NCI-H446 (cell line): Measurements from ENCODE around the gene DLGAP4.
"Not testable (repeated sequence)": the region's sequence is repeated elsewhere in the genome, so short reads cannot be mapped to it uniquely, and the experiment has no call there.

Source experiments
- DNase-seq, 2 experiments: peaks; one replicate each; lab custom pipeline; 2025; lab: John Stamatoyannopoulos, UW

Gene DLGAP4

GRCh38 chr20:36355469-36356171 is 49.5 kb downstream of the DLGAP4 start:
- DNase-seq, result peak in 1 of 2 experiments; percentile 13

- DNase-seq, result no peak
Measured at GRCh38 chr20:36359668-36360406, 53.7 kb downstream of the DLGAP4 start.

GRCh38 chr20:36360429-36360828 is 54.3 kb downstream of the DLGAP4 start:
- no peak for DNase-seq

GRCh38 chr20:36361406-36361805 is 55.3 kb downstream of the DLGAP4 start:
- DNase-seq, result no peak

- DNase-seq, result no peak
Measured at GRCh38 chr20:36362261-36362660, 56.1 kb downstream of the DLGAP4 start.

- no peak for DNase-seq
Measured at GRCh38 chr20:36362978-36363713, 57.0 kb downstream of the DLGAP4 start.

- DNase-seq, result no peak
Measured at GRCh38 chr20:36364506-36364905, 58.4 kb downstream of the DLGAP4 start.

GRCh38 chr20:36366623-36367369 is 60.7 kb downstream of the DLGAP4 start:
- DNase-seq, result no peak

- DNase-seq, result no peak
Measured at GRCh38 chr20:36367370-36367745, 61.2 kb downstream of the DLGAP4 start.

- DNase-seq, result no peak
Measured at GRCh38 chr20:36367907-36368799, 62.0 kb downstream of the DLGAP4 start.

GRCh38 chr20:36368869-36369268 is 62.7 kb downstream of the DLGAP4 start:
- DNase-seq, result no peak

GRCh38 chr20:36369739-36370138 is 63.6 kb downstream of the DLGAP4 start:
- DNase-seq, result no peak

GRCh38 chr20:36370991-36371790 is 65.1 kb downstream of the DLGAP4 start:
- DNase-seq, result no peak

- no peak for DNase-seq
Measured at GRCh38 chr20:36372666-36373065, 66.5 kb downstream of the DLGAP4 start.

GRCh38 chr20:36373089-36373488 is 67.0 kb downstream of the DLGAP4 start:
- no peak for DNase-seq

GRCh38 chr20:36374995-36375394 is 68.9 kb downstream of the DLGAP4 start:
- DNase-seq, result no peak

GRCh38 chr20:36377348-36378326 is 71.5 kb downstream of the DLGAP4 start:
- no peak for DNase-seq

- no peak for DNase-seq
Measured at GRCh38 chr20:36378686-36379085, 72.5 kb downstream of the DLGAP4 start.

- DNase-seq, result not testable (repeated sequence)
Measured at GRCh38 chr20:36379914-36380313, 73.8 kb downstream of the DLGAP4 start.
